Right kidney (tissue), 1 donor: ENCODE measurements around the gene AOPEP.

Experiments used
- DNase-seq: peaks from one replicate; pipeline ENCODE4 v3.0.0-alpha.2; 2016

Gene AOPEP

DNA sequence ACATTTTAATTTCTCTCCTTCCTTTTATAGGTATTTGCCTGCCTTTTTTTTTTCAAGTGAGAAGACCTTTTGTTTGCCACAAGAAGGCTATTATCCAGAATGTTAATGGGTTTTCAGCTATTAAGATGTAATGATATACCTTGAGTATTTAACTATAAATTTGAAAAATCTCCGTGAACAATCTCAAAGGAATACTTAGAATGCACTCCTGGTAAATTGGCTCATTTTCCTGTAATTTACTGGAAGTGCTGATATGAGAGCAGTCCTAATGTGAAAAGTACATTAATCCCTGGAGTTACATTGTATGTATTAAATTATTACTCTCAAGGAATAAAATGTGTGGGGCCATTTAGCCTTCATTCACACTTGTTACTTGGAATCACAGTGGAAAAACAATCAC lies 32.4 kb downstream of the AOPEP start:
- DNase-seq, result no peak

DNA sequence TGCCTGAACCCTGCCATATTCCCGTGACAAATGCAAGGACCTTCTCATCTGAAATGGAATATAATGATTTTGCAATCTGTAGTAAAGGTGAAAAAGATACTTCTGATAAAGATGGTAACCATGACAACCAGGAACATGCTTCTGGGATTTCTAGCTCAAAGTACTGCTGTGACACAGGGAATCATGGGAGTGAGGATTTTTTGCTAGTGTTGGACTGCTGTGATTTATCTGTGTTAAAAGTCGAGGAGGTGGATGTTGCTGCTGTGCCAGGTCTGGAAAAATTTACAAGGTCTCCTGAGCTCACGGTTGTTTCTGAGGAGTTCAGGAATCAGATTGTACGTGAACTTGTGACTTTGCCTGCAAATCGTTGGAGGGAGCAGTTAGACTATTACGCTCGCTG lies 33.5 kb downstream of the AOPEP start:
- no peak for DNase-seq

DNA sequence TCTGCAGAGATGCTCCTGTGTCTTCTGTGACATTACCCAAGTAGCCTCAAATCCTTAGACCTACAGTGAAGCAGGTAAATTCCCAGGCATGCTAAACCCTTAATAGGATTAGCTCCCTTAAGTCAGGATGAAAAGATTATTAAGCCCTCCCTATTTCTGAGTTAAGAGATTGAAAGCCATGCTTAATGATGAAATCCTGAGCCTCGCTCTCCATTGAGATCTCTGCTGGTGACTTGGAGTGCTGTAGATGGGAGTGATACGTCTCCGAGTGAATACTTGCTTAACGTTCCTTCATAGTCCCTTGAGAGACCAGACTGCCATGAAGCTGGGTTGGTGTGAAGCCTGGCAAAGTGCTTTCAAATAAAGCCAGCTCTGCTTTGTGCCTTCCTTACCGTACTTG lies 34.2 kb downstream of the AOPEP start:
- no peak for DNase-seq

DNA sequence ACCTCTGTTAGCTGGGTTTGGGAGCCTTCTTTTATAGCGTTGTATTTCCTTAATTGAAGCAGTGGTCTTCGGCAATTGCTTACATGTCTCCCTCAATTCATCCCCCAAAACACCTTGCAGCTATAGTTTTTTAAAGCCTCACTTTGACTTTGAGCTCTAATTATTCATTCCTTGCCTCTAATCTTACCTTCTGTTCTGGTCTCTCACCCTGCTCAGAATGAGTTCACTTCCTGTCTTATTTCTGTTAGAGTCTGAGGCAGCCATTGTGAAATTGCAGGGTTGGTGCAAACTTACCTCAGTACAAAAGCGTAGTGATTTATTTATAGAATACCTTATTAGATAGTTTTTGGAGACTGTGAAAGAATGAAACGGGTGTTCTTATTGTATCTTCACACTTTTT lies 35.0 kb downstream of the AOPEP start:
- DNase-seq, result no peak

DNA sequence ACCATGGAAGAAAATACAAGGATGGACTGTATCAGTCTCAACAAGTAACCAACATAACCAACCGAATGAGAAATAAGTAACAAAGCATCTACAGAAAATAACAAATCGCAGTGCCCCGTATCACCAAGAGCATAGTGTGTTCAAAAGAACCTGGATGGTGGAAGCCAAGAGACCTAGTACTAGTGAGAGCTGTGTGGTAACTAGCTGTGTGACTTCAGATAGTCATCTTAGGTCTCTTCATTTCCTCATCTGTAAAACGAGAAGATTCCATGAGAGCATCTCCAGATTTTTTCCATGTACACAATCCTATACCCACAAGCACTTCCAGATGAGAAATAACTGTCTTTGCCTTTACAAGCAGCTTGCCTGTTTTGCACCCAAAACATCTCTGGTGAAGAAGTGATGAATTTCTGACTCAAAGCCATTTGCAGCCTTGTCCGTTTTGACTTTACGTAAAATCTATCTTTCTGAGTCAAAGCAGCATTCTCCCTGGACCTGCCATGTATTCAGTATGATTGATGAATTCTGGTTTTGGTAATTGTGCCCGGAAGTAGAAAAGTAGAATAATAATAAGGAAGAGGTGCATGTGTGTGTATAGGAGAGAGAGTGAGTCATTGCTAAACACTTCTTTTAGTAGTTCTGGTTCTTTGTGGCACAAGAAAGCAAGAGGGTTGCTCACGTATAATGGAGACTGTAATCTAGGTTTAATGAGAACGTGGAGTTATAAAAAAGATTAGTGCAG lies 41.0 kb downstream of the AOPEP start:
- DNase-seq, result no peak

DNA sequence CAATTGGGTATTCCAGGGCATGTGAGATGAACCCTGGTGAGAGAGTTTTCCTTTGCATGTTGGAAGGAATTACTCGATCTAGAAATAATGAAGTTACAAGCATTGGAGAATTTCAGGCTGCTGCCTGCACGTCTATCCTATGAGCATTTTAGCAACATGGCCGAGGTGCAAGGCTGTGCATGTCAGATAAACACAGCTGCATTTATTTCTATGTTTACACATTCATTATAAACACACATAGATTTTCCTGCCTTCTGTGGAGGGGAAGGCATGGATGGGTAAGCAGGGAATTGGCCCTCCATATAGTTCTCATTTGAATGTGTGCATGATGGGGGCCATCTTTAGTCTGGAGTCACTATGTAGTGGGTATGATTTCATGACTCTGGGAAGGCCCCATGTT lies 42.3 kb downstream of the AOPEP start:
- no peak for DNase-seq

DNA sequence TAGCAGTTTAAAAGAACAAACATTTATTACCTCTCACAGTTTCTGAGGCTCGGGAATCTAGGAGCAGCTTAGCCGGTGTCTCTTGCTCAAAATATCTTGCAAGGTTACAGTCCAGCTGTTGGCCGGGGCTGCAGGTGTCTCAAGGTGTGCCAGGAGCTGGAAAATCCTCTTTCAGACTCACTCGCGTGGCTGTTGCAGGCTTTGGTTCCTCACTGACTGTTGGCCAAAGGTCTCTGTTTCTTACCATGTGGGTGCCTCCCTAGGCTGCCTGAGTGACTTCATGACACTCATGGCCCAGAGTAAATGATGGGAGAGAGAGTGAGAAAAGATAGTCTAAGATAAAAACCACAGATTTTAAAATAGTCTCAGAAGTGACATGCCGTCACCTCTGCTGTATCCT lies 43.8 kb downstream of the AOPEP start:
- no peak for DNase-seq

DNA sequence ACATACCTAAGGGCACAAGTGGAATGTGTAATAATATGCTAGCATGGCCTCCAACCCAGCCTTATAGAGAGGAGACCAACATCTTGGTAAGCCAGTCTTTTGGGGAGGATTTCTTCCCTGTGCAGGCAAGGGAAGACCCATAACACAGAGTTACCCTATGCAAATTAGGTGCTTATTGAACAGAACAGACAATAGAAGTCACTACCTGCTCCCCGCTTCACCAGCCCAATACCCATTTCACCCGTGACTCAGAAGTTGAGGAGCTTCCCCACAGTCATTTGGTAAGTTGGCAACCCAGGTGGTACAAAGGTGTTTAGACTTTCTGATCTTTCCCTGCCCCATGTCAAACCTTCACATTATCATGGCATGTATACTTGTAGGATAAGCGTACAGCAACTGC lies 44.6 kb downstream of the AOPEP start:
- no peak for DNase-seq

DNA sequence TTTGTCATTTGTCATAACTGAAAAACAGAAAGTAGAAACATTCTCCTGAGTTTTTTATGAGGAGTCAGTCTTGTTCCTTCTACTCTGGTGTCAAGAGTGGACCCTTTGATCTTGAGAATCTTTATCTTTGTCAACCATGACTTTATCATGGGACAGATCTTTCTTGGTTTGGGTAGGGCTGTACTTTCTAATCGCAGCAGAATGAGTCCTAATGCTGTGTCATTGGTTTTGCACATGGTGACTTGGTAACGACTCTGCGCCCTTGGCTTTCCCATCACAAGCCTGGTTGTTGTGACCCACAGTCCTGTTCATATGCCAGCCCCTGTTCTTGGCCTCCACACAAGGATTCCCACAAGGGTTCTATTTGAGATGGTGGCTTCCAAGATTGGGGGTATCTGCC lies 45.6 kb downstream of the AOPEP start:
- no peak for DNase-seq

DNA sequence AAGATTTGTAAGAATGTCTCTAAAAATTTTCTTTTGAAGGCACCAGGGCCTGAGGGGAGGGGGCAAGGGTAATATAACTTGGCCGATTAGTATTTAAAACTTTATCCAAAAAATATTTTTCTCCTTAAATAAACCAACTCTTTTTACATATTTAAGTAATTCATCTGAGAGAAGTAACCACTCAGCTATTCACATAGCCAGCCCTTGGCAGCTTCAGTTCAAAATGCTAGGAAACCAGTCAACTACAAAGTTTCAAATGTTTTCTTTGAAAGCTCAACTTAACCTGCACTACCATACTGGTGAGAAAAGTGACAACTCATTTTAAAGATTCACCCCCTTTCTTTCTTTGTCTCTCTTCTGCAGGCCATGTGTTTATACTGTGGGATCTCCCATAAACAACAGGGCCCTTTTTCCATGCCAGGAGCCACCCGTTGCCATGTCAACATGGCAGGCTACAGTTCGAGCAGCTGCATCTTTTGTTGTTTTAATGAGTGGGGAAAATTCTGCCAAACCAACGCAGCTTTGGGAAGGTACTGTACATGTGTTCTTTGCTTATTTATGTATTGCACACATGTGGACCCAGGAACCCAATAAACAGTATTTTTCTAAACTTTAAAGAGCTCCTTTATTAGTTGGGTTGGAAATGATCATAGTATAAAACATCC lies 46.3 kb downstream of the AOPEP start:
- no peak for DNase-seq

DNA sequence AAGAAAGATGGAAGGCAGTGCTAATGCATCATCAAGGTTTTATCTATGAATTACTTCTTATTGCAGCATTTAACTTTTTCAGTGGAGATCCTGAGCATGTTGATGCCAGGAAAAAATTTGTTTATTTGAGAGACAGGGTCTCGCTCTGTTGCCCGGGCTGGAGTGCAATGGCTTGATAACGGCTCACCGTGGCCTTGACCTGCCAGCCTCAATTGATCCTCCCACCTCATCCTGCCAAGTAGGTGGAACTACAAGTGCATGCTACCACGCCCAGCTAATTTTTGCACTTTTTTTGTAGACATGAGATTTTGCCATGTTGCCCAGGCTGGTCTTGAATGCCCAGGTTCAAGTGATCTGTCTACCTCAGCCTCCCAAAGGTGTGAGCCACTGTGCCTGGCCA lies 47.2 kb downstream of the AOPEP start:
- no peak for DNase-seq

DNA sequence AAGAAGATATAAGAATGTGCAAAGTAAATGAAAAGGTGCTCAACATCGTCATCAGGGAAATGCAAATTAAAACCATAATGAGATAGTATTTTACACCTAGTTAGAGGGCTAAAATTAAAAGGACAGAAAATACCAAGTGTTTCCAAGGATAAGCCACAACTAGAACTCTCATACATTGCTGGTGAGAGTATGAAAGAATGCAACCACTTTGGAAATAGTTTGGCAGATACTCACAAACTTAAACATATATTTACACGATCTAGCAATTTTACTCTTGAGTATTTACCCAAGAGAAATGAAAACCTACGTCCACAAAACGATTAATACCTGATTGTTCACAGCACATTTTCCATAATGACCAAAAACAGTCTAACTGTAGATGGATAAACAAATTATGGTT lies 51.5 kb downstream of the AOPEP start:
- no peak for DNase-seq

DNA sequence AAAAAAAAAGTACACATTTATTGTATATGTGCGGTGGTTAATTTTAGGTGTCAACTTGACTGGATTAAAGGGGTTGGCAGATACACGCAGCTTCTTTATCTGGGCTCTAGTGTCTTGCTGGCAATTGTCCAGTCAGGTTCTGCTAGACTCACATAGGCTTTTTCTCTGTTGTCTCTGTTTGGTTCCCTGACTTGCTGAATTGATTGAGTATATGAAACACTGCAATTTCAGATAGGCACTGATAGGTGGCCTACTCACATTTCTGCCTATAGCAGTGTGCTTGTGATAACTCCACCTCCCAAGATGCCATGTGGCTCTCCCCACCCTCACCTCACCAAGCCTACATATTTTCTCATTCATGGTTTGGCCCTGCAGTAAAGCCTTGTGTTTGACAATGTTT lies 52.5 kb downstream of the AOPEP start:
- no peak for DNase-seq

DNA sequence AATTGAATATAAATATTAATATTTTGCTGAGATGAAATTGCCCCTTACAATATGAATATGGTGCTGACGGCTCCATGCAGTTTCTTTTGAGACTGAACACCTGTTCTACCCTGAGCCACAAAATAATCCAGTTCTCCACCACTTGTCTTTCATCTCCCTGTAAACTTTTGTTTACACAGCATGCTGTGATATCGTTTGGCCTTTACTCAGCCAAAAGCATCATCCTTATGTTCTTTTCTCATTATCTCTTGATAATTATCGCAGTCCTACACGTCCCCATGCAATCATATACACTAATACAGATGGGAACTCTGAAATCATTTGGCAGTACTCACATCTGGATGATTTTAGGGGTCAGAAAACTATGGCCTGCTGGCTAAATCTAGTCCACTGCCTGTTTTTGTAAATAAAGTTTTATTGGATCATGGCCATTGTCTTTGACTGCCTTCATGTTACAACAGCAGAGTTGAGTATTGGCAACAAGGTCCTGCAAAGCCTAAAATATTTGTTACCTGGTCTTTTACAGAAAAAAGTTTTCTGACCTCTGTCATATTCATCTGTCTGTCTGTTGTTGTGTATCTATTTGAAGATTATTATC lies 53.3 kb downstream of the AOPEP start:
- no peak for DNase-seq

DNA sequence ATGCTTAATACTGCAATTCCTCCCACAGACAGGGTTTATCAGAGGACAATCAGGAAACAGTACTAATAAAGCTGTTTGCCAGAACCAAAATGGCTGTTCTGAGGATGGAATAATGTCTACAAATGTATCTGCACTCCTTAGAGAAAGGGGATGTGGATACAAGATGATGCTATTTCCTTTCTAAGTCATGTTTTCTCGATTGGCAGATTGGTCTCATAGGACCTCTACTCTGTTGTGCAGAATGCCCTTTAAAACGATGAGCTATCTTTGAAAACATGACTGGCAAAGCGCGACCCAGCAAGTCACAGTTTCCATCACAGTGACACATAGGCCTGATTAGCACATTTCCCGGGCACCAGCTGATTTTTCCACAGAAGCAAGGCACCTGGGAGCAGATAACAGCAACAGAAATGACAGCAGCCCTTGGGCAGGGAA lies 54.0 kb downstream of the AOPEP start:
- DNase-seq, result no peak

DNA sequence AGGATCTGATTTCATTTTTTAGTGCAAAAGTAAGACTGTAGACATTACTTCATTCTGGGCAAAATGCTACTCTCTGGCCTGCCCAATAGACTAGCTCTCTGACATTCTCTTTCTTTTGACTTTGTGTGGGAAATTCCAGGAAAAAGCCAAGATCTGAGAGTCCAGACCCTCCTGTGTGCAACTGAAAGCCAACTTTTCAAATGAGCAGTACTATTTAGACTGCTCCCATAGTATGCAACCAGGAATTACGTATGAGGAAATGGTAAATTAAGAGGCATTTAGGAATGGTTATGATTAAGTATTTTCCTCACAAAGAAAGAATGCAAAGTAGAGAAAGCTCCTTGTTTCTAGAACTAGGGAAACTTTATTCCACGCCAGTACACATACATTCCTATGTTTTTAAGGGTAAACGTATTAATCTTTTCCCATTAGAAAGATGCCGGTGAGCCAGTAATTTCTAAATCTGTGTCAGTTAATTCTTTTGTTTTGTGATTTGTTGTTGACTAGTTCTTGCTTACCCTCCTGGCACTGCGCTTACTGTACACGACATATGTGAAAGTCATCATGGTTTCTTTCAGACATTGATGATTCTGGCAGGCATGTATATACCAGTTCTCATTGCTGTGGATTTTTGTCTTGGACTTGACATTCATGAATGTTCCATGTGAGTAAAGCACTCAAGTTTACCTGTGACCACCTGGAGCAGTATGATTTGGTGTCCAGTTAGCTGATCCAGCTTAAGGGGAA lies 56.0 kb downstream of the AOPEP start:
- no peak for DNase-seq

DNA sequence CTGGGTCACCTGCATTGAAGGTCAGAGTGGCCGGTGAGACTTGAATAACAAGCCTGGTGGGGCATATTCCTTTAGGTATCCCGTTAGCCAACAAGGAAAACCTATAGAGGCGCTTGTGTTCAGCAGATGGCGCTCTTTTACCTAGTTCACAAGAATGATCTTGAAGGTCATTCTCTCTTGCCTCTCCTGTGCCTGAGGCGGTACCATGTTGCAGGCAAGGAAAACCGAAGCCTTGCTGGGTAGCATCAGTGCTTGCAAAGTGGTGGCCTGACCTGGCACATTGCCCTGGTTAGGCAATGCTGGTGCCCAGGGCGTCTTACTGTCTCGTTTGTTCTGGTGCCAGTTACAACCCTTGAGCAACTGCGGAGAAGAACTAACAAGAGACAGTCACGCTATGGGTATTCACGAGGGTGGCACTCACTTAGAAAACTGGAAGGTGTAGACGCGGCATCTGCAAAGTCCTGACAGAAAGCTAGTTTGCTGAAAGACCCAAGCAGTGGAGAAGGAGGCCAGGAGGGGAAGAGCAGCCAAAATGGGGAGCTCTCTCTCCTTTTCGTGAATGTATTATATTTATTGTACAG lies 56.7 kb downstream of the AOPEP start:
- DNase-seq, result peak; percentile 45

DNA sequence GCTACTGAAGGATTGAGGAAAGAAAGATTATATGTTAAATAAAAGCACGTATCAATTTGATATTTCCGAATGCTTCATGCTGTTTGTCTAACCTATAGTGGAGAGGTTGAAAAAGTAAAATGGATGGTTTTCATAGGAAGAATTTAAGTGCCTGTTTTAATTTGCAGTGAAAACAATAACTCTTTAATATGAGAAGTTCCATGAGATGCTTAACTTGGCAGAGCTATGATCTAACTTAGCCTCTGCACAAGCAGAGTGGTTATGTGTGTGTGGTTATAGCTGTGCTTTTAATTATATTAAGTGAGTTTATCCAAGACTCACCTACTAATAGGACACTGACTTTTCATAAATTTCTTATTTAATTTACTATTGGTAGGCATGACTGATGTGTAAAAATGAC lies 57.4 kb downstream of the AOPEP start:
- no peak for DNase-seq

DNA sequence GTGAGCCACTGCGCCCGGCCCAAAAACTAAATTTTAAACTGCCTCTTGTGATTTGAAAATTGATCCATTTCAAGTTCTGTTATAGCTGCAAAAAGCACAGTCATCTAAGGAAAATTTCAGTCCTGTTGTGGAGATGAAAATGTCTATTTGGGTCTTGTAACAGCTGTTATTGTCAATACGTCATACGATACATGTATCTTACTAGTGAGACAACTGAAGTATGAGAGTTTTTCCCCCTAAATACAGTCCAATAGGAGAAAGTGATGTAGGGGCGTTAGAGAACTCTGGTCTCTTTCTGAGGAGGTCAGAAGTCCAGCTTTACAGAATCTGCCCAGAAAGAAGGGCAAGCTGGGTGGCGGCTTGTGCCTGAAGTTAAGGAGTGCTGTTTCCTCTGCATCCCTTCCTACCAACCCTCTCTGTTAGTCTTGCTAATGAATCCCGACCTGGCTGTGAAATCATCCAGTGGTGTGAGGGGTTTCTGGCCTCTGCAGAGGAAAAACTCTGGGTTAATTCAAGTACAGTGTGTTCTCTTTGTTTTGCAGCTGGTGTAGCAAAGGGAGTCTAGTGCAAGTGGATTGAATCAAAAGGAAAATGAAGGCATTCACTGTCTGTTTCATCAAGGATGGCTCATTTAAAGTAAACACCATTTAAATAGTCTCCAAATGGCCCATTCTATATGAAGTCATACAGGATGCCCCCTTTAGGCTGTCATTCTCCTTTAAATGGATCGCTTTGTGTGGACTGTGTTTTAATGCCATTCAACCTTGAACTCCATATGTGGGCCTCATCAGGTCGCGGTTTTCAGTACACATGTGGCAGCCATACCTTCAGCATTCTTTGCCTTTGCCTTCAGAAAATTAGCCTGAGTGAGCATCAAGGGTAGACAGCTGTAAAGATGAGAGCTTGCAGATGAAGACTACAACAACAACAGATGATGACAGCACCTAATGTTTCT lies 59.0 kb downstream of the AOPEP start:
- no peak for DNase-seq

DNA sequence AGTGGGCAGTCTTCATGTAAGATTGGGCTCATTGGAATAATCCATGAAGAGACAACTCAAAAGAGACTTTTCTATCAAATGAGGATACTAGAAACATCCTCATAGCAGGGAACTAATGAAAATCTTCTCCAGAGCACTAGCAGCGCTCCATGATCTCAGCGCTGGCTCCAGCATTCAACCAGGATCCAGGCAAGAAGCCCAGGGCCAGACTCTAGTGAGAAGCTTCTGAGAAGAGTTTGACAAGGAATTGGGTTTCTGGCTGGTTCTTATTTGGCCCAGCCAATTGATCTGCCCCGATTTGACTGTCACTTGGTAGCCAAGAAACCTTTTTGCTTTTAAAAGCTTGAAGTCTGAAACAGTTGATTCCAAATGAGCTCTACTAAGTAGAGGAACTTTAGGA lies 60.1 kb downstream of the AOPEP start:
- no peak for DNase-seq

DNA sequence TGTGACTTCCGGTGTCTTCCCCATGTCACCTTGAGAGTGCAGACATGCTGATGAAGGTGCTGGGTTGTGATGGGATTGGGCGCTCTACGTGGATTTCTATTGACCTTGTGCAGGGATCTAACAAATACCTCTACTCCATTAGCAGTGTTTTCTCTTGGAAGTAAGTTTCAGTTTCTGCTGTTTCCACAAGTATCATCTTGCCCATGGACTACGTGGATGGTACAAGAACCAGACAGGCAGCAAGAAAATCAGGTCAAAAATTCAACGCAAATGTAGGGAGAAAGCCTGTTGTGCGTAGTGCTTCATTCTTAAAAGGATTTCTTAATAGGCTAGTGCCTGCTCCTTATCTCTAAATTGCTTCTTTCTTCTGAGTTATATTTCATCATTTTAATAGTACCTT lies 60.8 kb downstream of the AOPEP start:
- no peak for DNase-seq
